SK-N-SH (cell line): Measurements from ENCODE around the gene CSPG4. TPM values are rescaled to one million over a fixed set of nuclear protein-coding genes. Genes with fewer than 3 reads are reported as not detected.

ENCODE experiments used
- CTCF ChIA-PET: fragments of 300-600, 350-600 bp; formaldehyde crosslinking; extraction: SDS; loops from one replicate; lab custom pipeline; 2021; lab: Yijun Ruan, JAX
- POLR2A ChIA-PET: fragments of 350-600 bp; sonication (Branson Sonifier 250); formaldehyde crosslinking; extraction: SDS; loops from one replicate; lab custom pipeline; 2020; ENCODE audit warnings: antibody characterized with exemption, inconsistent platforms; lab: Yijun Ruan, JAX
- DNase-seq: peaks from one replicate; pipeline ENCODE4 v3.0.0; 2012
- H2AFZ ChIP-seq: fragments of 200-600 bp; sonication (generic); 2 replicates; pipeline ENCODE4 v1.8.1; 2016; ENCODE audit warnings: antibody characterized with exemption, mild to moderate bottlenecking, low read depth
- H3F3A ChIP-seq: fragments of 200-600 bp; sonication (generic); replicated peaks from 2 replicates; pipeline ENCODE3; 2016; ENCODE audit warnings: antibody characterized with exemption, mild to moderate bottlenecking; ENCODE audit not compliant: insufficient read depth
- H3K27ac ChIP-seq, 2 experiments: fragments of 200-500 bp in 1 of 2; fragments of 200-600 bp in 1 of 2; sonication (Bioruptor generic) in 1 of 2; sonication (generic), shearing (Covaris generic) in 1 of 2; 2 replicates each; pipeline versions ENCODE4 v1.5.1 to v1.6.1; 2014 to 2016; ENCODE audit warnings: low read depth in 2 of 2, inconsistent platforms in 1 of 2, low read length in 1 of 2, mild to moderate bottlenecking in 1 of 2, mixed read lengths in 1 of 2
- H3K27me3 ChIP-seq: fragments of 200-600 bp; sonication (generic), shearing (Covaris generic); 2 replicates; pipeline ENCODE4 v1.6.1; 2016; ENCODE audit warnings: mixed run types; ENCODE audit not compliant: insufficient read depth
- H3K36me3 ChIP-seq, 2 experiments: fragments of 200-500 bp in 1 of 2; fragments of 200-600 bp in 1 of 2; sonication (Bioruptor generic) in 1 of 2; sonication (generic) in 1 of 2; replicated peaks in 1 of 2; 2 replicates each; pipeline versions ENCODE3 to v1.5.1; 2014 to 2016; ENCODE audit warnings: low read length in 1 of 2, mild to moderate bottlenecking in 1 of 2; ENCODE audit not compliant: insufficient read depth in 2 of 2, control insufficient read depth in 1 of 2
- H3K4me1 ChIP-seq, 2 experiments: fragments of 200-500 bp in 1 of 2; fragments of 200-600 bp in 1 of 2; sonication (Bioruptor generic) in 1 of 2; sonication (generic), shearing (Covaris generic) in 1 of 2; 2 replicates each; pipeline versions ENCODE4 v1.5.1 to v1.6.1; 2014 to 2016; ENCODE audit warnings: low read depth in 1 of 2, low read length in 1 of 2, mixed run types in 1 of 2; ENCODE audit not compliant: insufficient read depth in 2 of 2, control insufficient read depth in 1 of 2
- H3K4me2 ChIP-seq: fragments of 200-600 bp; sonication (generic), shearing (Covaris generic); 2 replicates; pipeline ENCODE4 v1.6.1; 2017; ENCODE audit warnings: mixed run types
- H3K4me3 ChIP-seq, 2 experiments: fragments of 200-500 bp in 1 of 2; fragments of 200-600 bp in 1 of 2; sonication (Bioruptor generic) in 1 of 2; sonication (generic), shearing (Covaris generic) in 1 of 2; 2 replicates each; pipeline versions ENCODE4 v1.5.1 to v1.8.1; 2014 to 2016; ENCODE audit warnings: low read depth in 2 of 2, inconsistent platforms in 1 of 2, low read length in 1 of 2, mild to moderate bottlenecking in 1 of 2, mixed read lengths in 1 of 2, moderate library complexity in 1 of 2
- H3K79me2 ChIP-seq: fragments of 200-600 bp; sonication (generic); 2 replicates; pipeline ENCODE4 v1.8.1; 2017; ENCODE audit warnings: mild to moderate bottlenecking; ENCODE audit not compliant: insufficient read depth
- H3K9ac ChIP-seq: fragments of 200-600 bp; sonication (generic); 2 replicates; pipeline ENCODE4 v1.6.1; 2017; ENCODE audit warnings: mixed run types
- H3K9me2 ChIP-seq: fragments of 200-600 bp; sonication (generic); 2 replicates; pipeline ENCODE4 v1.6.1; 2017; ENCODE audit warnings: mixed run types
- H3K9me3 ChIP-seq: fragments of 200-600 bp; sonication (generic); 2 replicates; pipeline ENCODE4 v1.6.1; 2017; ENCODE audit warnings: mixed run types, mild to moderate bottlenecking, moderate library complexity
- H4K20me1 ChIP-seq: fragments of 200-600 bp; sonication (generic); 2 replicates; pipeline ENCODE4 v1.6.1; 2017; ENCODE audit warnings: mild to moderate bottlenecking, mixed run types; ENCODE audit not compliant: insufficient read depth
- CHD2 ChIP-seq: fragments of 150-350 bp; IDR thresholded peaks from 2 replicates; pipeline ENCODE4 v1.6.1; 2018; ENCODE audit warnings: low read length; ENCODE audit not compliant: partially characterized antibody
- EZH2phosphoT487 ChIP-seq: fragments of 200-600 bp; sonication (generic); IDR thresholded peaks from 2 replicates; pipeline ENCODE4 v1.6.1; 2017; ENCODE audit warnings: low read depth, mixed run types, mild to moderate bottlenecking, antibody characterized with exemption, moderate library complexity, borderline replicate concordance
- FOSL2 ChIP-seq: IDR thresholded peaks from 2 replicates; pipeline ENCODE4 v1.4.0; 2012; ENCODE audit warnings: low read depth, mild to moderate bottlenecking, moderate library complexity, borderline replicate concordance
- FOXM1 ChIP-seq: IDR thresholded peaks from 2 replicates; pipeline ENCODE4 v1.4.0; 2012; ENCODE audit warnings: low read depth, mild to moderate bottlenecking
- GABPA ChIP-seq: IDR thresholded peaks from 2 replicates; pipeline ENCODE4 v1.4.0; 2012; ENCODE audit warnings: low read depth, mild to moderate bottlenecking
- JUND ChIP-seq: IDR thresholded peaks from 2 replicates; pipeline ENCODE4 v1.4.0; 2012
- MEF2A ChIP-seq: IDR thresholded peaks from 2 replicates; pipeline ENCODE4 v1.4.0; 2012; ENCODE audit warnings: low read depth, borderline replicate concordance
- MXI1 ChIP-seq: IDR thresholded peaks from 2 replicates; pipeline ENCODE4 v1.6.1; 2012; ENCODE audit warnings: mild to moderate bottlenecking, low read depth, low read length, improper control_type of control experiment
- NFIC ChIP-seq: IDR thresholded peaks from 2 replicates; pipeline ENCODE4 v1.4.0; 2012; ENCODE audit warnings: borderline replicate concordance
- POLR2AphosphoS5 ChIP-seq: IDR thresholded peaks from 2 replicates; pipeline ENCODE4 v1.6.1; 2012; ENCODE audit warnings: low read depth, low read length
- RAD21 ChIP-seq: IDR thresholded peaks from 2 replicates; pipeline ENCODE4 v1.6.1; 2012; ENCODE audit warnings: mild to moderate bottlenecking, low read length
- SIN3A ChIP-seq: IDR thresholded peaks from 2 replicates; pipeline ENCODE4 v1.6.1; 2012; ENCODE audit warnings: low read depth, mild to moderate bottlenecking, low read length, moderate library complexity, borderline replicate concordance
- SMC3 ChIP-seq: IDR thresholded peaks from 2 replicates; pipeline ENCODE4 v1.6.1; 2012; ENCODE audit warnings: low read depth, low read length, improper control_type of control experiment
- TAF1 ChIP-seq: IDR thresholded peaks from 2 replicates; pipeline ENCODE4 v1.6.1; 2012; ENCODE audit warnings: low read depth, mild to moderate bottlenecking, low read length, moderate library complexity, borderline replicate concordance
- TCF12 ChIP-seq: IDR thresholded peaks from 2 replicates; pipeline ENCODE4 v1.4.0; 2012
- TEAD4 ChIP-seq: IDR thresholded peaks from 2 replicates; pipeline ENCODE4 v1.4.0; 2012; ENCODE audit warnings: mild to moderate bottlenecking, borderline replicate concordance; ENCODE audit not compliant: insufficient read depth
- YY1 ChIP-seq: IDR thresholded peaks from 2 replicates; pipeline ENCODE4 v1.4.0; 2012; ENCODE audit warnings: low read depth, mild to moderate bottlenecking
- whole genome bisulfite sequencing: methylation state at CpG from one replicate; pipeline ENCODE4 v1.1.6; 2017; ENCODE audit warnings: low lambda C conversion rate; 5-methylcytosine and 5-hydroxymethylcytosine counted together
- polyA plus RNA-seq, 3 experiments: library from polyadenylated mRNA; depleted of rRNA; stranded (reverse); fragments of >200 nt; gene quantifications; 2 replicates each; pipeline ENCODE4 v1.2.3, GENCODE V29; 2012
- TF ChIP-seq, protein P1 (sequence below): fragments of 150-350 bp; IDR thresholded peaks from 2 replicates; pipeline ENCODE4 v1.6.1; 2016; ENCODE audit warnings: mild to moderate bottlenecking, low read depth, low read length
- TF ChIP-seq, protein P2 (sequence below): IDR thresholded peaks from 2 replicates; pipeline ENCODE4 v1.4.0; 2012; ENCODE audit warnings: low read depth
- TF ChIP-seq, protein P3 (sequence below): fragments of 200-600 bp; sonication (generic); IDR thresholded peaks from 2 replicates; pipeline ENCODE4 v1.6.1; 2017; ENCODE audit warnings: antibody characterized with exemption, mild to moderate bottlenecking, moderate library complexity
- TF ChIP-seq, protein P4 (sequence below): IDR thresholded peaks from 2 replicates; pipeline ENCODE4; 2012
- TF ChIP-seq, protein P5 (sequence below): IDR thresholded peaks from 2 replicates; pipeline ENCODE4 v1.6.1; 2012; ENCODE audit warnings: mild to moderate bottlenecking, low read depth, low read length, moderate library complexity

Gene CSPG4
- polyA plus RNA-seq, 1 of the 3 experiments (the other 2 are of a cell fraction): 0.35 TPM

DNA sequence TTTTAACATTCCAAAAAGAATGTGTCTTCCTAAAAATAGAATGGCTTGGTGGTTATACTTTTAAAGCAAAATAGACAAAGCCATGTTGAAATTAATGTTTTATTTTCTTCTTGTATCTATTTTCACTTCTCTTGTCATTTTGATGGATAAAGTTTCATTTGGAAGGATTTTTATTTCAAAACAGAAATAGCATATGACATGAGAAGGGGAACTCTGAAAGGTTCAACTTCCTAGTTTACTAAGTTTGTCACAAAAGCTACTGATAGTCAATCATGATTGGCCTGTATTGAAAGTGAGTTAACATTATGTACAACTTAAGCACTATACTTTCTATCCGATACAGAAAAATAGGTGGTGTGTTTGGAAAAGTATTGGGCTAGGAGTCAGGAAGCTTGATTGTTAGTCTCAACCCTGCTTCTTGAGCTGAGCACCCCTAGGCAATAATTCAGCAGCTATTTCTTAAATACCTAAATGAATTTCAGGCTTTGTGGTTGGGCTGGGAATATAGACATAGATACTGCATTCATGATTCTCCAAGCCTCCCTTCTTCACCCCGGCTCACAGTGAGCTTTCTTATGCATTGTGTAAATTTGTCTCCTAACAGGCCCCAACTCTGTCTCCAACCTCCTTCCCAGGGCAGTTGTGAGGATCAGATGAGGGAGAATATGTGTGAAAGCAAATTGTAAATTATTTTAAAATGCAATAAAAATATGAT is 46.9 kb upstream of the CSPG4 start (continued):
- no peak for TF ChIP-seq FOSL2

DNA sequence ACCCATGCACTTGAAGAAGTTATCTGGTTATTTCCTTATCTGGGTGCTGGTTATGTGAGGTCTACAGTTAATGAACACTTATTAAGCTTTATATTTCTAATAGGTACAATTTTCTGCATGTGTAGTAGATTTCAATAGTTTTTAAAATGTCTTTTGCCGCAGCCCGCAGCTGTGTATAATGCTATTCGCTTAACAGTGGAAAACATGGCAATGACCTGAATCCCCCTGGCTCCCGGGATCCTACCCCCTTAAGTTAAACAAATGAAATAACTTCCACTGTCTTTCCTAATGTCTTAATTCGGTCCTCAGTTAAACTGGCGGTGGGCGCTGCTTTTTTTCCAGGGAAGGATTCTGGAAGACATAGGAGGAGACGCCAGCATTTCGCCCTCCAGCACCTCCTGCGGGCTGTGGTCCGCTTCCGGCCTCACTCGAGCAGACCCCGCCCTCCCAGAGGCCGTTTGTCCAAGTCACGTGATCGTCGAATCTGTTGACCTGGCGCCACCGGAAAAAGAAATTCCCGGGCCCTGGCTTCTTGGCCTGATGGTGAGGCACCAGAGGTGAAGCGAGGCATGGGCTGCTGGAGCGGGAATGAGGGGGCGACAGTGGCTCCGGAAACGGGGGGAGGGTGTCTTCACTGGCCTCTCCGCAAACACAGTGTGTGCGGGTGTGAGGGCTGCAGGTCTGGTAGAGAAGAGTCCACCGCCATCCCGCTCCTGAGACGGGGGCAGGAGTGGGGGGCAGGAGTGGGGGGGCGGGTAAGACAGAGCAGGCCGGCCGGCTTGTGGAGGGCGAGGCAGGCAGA is 45.6 kb upstream of the CSPG4 start:
- H3K4me1 ChIP-seq: peaks cover 0 to 4% of the 10 kb centered on the region in 2 experiments; a peak in 2 of 4 replicates
- ChIA-PET CTCF (interaction anchor here (0.8 to 1.8 kb wide), 3 partner anchors 20 to 44 kb away, joined by 3 to 7 read pairs (median 3); no protein-coding TSS in a partner anchor), POLR2A (no interaction called here)
- H3K9ac ChIP-seq: peak overlapping the region; percentile 63; the same call in 1 of the 2 replicates
- H3K4me3 ChIP-seq: peak overlapping the region; percentile 52 to 63
- DNase-seq: peak; percentile 89
- H3K36me3 ChIP-seq: no peaks in the 10 kb centered on the region
- peak overlapping the region; percentile 98 for H2AFZ ChIP-seq
- no peaks in the 10 kb centered on the region for H3K27me3 ChIP-seq
- H3K4me2 ChIP-seq: peak overlapping the region; percentile 85
- peak overlapping the region in 1 of 2 experiments; percentile 82; a peak in 1 of 4 replicates for H3K27ac ChIP-seq
- no peaks in the 10 kb centered on the region for H3K79me2 ChIP-seq
- no peaks in the 10 kb centered on the region for H3K9me2 ChIP-seq
- no peaks in the 10 kb centered on the region for H3F3A ChIP-seq
- 17% methylated on average over 24 of the region's 35 CpGs for WGBS
- no peaks in the 10 kb centered on the region for H4K20me1 ChIP-seq
- no peaks in the 10 kb centered on the region for H3K9me3 ChIP-seq
- TF ChIP-seq SMC3 (no peak), EZH2phosphoT487 (no peak), MXI1 (no peak; the same call in 1 of the 2 replicates), TCF12 (no peak), RAD21 (no peak), JUND (no peak), SIN3A (no peak), GABPA (peak; percentile 64), FOXM1 (no peak), NFIC (no peak), TAF1 (peak; percentile 70), YY1 (no peak), POLR2AphosphoS5 (peak; percentile 64), CHD2 (peak; percentile 45), TEAD4 (no peak), MEF2A (no peak)
- TF ChIP-seq, protein P1, sequence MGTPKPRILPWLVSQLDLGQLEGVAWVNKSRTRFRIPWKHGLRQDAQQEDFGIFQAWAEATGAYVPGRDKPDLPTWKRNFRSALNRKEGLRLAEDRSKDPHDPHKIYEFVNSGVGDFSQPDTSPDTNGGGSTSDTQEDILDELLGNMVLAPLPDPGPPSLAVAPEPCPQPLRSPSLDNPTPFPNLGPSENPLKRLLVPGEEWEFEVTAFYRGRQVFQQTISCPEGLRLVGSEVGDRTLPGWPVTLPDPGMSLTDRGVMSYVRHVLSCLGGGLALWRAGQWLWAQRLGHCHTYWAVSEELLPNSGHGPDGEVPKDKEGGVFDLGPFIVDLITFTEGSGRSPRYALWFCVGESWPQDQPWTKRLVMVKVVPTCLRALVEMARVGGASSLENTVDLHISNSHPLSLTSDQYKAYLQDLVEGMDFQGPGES: no peak
- TF ChIP-seq, protein P2, sequence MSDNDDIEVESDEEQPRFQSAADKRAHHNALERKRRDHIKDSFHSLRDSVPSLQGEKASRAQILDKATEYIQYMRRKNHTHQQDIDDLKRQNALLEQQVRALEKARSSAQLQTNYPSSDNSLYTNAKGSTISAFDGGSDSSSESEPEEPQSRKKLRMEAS: peak; percentile 80
- TF ChIP-seq, protein P3, sequence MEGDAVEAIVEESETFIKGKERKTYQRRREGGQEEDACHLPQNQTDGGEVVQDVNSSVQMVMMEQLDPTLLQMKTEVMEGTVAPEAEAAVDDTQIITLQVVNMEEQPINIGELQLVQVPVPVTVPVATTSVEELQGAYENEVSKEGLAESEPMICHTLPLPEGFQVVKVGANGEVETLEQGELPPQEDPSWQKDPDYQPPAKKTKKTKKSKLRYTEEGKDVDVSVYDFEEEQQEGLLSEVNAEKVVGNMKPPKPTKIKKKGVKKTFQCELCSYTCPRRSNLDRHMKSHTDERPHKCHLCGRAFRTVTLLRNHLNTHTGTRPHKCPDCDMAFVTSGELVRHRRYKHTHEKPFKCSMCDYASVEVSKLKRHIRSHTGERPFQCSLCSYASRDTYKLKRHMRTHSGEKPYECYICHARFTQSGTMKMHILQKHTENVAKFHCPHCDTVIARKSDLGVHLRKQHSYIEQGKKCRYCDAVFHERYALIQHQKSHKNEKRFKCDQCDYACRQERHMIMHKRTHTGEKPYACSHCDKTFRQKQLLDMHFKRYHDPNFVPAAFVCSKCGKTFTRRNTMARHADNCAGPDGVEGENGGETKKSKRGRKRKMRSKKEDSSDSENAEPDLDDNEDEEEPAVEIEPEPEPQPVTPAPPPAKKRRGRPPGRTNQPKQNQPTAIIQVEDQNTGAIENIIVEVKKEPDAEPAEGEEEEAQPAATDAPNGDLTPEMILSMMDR: no peak; the same call in 1 of the 2 replicates
- TF ChIP-seq, protein P4, sequence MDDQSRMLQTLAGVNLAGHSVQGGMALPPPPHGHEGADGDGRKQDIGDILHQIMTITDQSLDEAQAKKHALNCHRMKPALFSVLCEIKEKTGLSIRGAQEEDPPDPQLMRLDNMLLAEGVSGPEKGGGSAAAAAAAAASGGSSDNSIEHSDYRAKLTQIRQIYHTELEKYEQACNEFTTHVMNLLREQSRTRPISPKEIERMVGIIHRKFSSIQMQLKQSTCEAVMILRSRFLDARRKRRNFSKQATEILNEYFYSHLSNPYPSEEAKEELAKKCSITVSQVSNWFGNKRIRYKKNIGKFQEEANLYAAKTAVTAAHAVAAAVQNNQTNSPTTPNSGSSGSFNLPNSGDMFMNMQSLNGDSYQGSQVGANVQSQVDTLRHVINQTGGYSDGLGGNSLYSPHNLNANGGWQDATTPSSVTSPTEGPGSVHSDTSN: no peak
- TF ChIP-seq, protein P5, sequence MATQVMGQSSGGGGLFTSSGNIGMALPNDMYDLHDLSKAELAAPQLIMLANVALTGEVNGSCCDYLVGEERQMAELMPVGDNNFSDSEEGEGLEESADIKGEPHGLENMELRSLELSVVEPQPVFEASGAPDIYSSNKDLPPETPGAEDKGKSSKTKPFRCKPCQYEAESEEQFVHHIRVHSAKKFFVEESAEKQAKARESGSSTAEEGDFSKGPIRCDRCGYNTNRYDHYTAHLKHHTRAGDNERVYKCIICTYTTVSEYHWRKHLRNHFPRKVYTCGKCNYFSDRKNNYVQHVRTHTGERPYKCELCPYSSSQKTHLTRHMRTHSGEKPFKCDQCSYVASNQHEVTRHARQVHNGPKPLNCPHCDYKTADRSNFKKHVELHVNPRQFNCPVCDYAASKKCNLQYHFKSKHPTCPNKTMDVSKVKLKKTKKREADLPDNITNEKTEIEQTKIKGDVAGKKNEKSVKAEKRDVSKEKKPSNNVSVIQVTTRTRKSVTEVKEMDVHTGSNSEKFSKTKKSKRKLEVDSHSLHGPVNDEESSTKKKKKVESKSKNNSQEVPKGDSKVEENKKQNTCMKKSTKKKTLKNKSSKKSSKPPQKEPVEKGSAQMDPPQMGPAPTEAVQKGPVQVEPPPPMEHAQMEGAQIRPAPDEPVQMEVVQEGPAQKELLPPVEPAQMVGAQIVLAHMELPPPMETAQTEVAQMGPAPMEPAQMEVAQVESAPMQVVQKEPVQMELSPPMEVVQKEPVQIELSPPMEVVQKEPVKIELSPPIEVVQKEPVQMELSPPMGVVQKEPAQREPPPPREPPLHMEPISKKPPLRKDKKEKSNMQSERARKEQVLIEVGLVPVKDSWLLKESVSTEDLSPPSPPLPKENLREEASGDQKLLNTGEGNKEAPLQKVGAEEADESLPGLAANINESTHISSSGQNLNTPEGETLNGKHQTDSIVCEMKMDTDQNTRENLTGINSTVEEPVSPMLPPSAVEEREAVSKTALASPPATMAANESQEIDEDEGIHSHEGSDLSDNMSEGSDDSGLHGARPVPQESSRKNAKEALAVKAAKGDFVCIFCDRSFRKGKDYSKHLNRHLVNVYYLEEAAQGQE: no peak
